Cardiac fibroblast (primary cell): ENCODE results near the gene ATAD1.

Experiments used
- DNase-seq, 2 donors: peaks; one replicate each; pipeline versions ENCODE4 v3.0.0 to v3.0.0-alpha.2; 2010; ENCODE audit warnings: low read depth in 2 of 2
- H3K4me3 ChIP-seq, 2 donors: replicated peaks in 1 of 2; 1 replicate in 1 of 2; 2 replicates in 1 of 2; pipeline ENCODE4 v1.5.1; 2011; ENCODE audit warnings: low read depth in 2 of 2, low read length in 2 of 2, mild to moderate bottlenecking in 2 of 2, moderate library complexity in 1 of 2
- TF ChIP-seq, protein P1 (sequence below): IDR thresholded peaks from one replicate; pipeline ENCODE4 v1.5.1; 2011; ENCODE audit warnings: low read depth, mild to moderate bottlenecking, low read length, inconsistent platforms

ATAD1 gene

GRCh38 chr10:87724789-87725188, 93.2 kb downstream of the ATAD1 start:
- TF ChIP-seq, protein P1, sequence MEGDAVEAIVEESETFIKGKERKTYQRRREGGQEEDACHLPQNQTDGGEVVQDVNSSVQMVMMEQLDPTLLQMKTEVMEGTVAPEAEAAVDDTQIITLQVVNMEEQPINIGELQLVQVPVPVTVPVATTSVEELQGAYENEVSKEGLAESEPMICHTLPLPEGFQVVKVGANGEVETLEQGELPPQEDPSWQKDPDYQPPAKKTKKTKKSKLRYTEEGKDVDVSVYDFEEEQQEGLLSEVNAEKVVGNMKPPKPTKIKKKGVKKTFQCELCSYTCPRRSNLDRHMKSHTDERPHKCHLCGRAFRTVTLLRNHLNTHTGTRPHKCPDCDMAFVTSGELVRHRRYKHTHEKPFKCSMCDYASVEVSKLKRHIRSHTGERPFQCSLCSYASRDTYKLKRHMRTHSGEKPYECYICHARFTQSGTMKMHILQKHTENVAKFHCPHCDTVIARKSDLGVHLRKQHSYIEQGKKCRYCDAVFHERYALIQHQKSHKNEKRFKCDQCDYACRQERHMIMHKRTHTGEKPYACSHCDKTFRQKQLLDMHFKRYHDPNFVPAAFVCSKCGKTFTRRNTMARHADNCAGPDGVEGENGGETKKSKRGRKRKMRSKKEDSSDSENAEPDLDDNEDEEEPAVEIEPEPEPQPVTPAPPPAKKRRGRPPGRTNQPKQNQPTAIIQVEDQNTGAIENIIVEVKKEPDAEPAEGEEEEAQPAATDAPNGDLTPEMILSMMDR: no peak
- no peak for DNase-seq
- H3K4me3 ChIP-seq: no peak overlapping the region

DNA sequence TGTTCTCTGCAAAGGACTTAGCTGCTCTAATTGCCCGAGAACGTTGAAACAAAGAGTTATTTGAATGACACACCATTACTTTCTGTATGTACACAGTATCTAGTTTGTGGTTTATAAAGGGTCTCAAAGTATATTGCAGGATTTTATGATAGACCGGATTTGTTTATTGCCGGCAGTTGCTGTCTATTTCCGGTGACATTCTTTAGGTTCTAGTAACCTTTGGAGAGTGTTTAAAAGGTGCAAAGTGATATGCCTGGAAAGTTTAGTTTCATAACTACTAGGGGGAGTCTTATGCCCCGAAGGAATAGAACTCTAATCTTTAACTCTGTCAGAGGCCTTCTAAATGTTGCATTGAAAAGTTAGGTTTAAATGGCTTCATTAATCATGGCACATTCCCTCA, 94.5 kb downstream of the ATAD1 start:
- TF ChIP-seq, protein P1: no peak
- no peak overlapping the region for H3K4me3 ChIP-seq
- no peak for DNase-seq

DNA sequence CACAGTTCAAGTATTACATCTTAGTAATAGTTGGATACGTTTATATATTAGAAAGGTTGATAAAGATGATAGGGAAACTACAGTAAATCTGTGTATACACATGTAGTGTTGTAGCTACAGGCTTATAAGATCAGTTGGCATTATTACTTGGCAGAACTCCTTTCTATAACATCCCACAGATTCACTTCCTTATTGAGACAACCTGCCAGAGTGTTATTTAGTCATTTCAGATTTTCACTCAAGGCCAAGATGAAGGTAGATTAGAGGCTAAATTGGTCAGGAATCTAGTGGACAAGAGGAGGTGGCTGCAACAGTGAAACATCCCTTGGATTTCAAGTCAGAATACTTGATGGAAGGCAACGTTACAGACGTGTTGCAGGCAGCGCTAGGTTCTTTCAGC, 95.3 kb downstream of the ATAD1 start:
- TF ChIP-seq, protein P1: no peak
- no peak for DNase-seq

GRCh38 chr10:87721781-87722180, 96.2 kb downstream of the ATAD1 start:
- peak; percentile 60 to 68 for DNase-seq
- TF ChIP-seq, protein P1: no peak
- H3K4me3 ChIP-seq: no peak overlapping the region

More for the DNA sequence above, 95.3 kb downstream of the ATAD1 start:
- H3K4me3 ChIP-seq: no peak overlapping the region

- no peak overlapping the region for H3K4me3 ChIP-seq
- no peak for DNase-seq
- TF ChIP-seq, protein P1: no peak
Measured at GRCh38 chr10:87720665-87721064, 97.4 kb downstream of the ATAD1 start.

DNA sequence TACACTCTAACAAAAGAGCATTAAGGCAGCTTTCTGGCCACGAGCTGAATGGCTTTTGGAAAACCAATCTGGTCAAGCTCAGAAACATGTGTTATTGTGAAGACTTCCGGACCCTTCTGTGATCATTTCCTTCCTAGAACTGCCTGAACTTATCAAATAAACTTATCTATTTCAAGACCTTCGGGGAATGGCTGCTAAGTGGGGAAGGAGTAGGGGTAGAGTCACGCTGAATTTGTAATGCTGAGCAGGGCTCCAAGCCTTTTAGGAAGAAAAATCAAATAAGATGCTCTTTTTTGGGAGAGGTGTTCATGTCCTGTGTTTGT, 101.7 kb downstream of the ATAD1 start:
- H3K4me3 ChIP-seq: no peak overlapping the region
- TF ChIP-seq, protein P1: no peak
- peak in 1 of 2 donors; percentile 20 for DNase-seq

GRCh38 chr10:87715552-87716347, 102.3 kb downstream of the ATAD1 start:
- TF ChIP-seq, protein P1: no peak
- DNase-seq: peak; percentile 31 to 71
- H3K4me3 ChIP-seq: no peak overlapping the region
